ENCODE results near the gene SCAPER.

DNA sequence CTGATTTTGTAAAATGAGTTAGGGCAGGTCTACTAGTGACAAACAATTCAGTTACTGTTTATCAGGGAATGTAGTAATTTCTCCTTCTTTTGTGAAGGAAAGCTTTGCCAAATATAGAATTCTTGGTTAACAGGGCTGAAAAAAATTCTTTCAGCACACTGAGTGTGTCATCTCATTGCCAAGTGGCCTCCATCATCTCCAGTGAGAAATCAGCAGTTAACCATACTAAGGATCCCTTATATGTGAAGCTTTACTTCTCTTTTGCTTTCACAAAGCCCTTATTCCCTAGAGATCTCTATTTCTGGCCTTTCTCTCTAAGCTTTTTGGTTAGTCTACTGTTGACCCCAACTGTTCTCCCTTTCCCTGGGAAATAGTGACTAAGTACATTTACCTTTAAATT is 269.1 kb downstream of the SCAPER start:
- TF ChIP-seq POLR2A (IDR thresholded peaks at IDR 0.05; ENCODE audit: low read depth) (no peak), EP300 (IDR thresholded peaks at IDR 0.05) (no peak)
- TF ChIP-seq, protein P1, sequence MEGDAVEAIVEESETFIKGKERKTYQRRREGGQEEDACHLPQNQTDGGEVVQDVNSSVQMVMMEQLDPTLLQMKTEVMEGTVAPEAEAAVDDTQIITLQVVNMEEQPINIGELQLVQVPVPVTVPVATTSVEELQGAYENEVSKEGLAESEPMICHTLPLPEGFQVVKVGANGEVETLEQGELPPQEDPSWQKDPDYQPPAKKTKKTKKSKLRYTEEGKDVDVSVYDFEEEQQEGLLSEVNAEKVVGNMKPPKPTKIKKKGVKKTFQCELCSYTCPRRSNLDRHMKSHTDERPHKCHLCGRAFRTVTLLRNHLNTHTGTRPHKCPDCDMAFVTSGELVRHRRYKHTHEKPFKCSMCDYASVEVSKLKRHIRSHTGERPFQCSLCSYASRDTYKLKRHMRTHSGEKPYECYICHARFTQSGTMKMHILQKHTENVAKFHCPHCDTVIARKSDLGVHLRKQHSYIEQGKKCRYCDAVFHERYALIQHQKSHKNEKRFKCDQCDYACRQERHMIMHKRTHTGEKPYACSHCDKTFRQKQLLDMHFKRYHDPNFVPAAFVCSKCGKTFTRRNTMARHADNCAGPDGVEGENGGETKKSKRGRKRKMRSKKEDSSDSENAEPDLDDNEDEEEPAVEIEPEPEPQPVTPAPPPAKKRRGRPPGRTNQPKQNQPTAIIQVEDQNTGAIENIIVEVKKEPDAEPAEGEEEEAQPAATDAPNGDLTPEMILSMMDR (IDR thresholded peaks at IDR 0.05), result no peak

All from esophagus muscularis mucosa (tissue), 4 donors.